Nephron progenitor cell (in vitro differentiated cells): ENCODE results near the gene EIF2S3B.
"Not testable (repeated sequence)": the region's sequence is repeated elsewhere in the genome, so short reads cannot be mapped to it uniquely, and the experiment has no call there.

Source experiments
- DNase-seq: peaks from one replicate; pipeline ENCODE4 v3.0.0; 2021
- H3K27ac Mint-ChIP-seq: 2 replicates; pipeline ENCODE4 v1.8.0; 2021; ENCODE audit warnings: mild to moderate bottlenecking, moderate library complexity, mixed read lengths
- H3K27me3 Mint-ChIP-seq: 2 replicates; pipeline ENCODE4 v1.8.0; 2021; ENCODE audit warnings: mild to moderate bottlenecking, low read depth, mixed read lengths; ENCODE audit not compliant: poor library complexity
- H3K36me3 Mint-ChIP-seq: 2 replicates; pipeline ENCODE4 v1.8.0; 2021; ENCODE audit warnings: low read depth, mixed read lengths
- H3K4me1 Mint-ChIP-seq: 2 replicates; pipeline ENCODE4 v1.8.0; 2021; ENCODE audit warnings: mixed read lengths
- H3K4me3 Mint-ChIP-seq: 2 replicates; pipeline ENCODE4 v1.8.0; 2021; ENCODE audit warnings: mild to moderate bottlenecking, moderate library complexity, mixed read lengths
- H3K9me3 Mint-ChIP-seq: 2 replicates; pipeline ENCODE4 v1.8.0; 2021; ENCODE audit warnings: mild to moderate bottlenecking, moderate library complexity, mixed read lengths
- TF ChIP-seq, protein P1 (sequence below): fragments of 200-600 bp; sonication (generic); IDR thresholded peaks from 2 replicates; pipeline ENCODE4 v1.5.0; 2021; ENCODE audit warnings: antibody characterized with exemption

Gene EIF2S3B

DNA sequence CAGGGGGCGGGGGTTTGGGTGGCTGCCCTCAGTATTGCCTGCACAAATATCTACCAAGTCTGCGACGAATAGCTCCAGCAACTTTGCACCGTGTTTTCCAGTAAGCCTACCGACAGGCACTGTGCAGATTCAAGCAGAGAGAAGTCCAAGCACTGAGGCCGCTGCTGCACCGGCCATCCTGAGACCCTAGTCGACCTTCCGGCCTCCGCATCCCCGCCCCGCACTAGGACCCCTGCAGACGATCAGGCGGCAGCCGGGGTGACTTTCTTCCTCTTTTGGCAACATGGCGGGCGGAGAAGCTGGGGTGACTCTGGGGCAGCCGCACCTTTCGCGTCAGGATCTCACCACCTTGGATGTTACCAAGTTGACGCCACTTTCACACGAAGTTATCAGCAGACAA is at the start of gene EIF2S3B:
Gene EIF2S3B, plus strand, starts transcription at position 271 of the 400 bp plus-strand sequence. Its CDS starts 13 bp downstream, at position 284.
- peaks cover 16% of the 10 kb centered on the region for H3K9me3 Mint-ChIP-seq
- H3K36me3 Mint-ChIP-seq, result no peaks in the 10 kb centered on the region
- H3K27me3 Mint-ChIP-seq, result peaks cover 3% of the 10 kb centered on the region
- no peaks in the 10 kb centered on the region for H3K4me1 Mint-ChIP-seq
- H3K27ac Mint-ChIP-seq, result no peak within 1 kb of the TSS
- DNase-seq, result no peak
- TF ChIP-seq, protein P1, sequence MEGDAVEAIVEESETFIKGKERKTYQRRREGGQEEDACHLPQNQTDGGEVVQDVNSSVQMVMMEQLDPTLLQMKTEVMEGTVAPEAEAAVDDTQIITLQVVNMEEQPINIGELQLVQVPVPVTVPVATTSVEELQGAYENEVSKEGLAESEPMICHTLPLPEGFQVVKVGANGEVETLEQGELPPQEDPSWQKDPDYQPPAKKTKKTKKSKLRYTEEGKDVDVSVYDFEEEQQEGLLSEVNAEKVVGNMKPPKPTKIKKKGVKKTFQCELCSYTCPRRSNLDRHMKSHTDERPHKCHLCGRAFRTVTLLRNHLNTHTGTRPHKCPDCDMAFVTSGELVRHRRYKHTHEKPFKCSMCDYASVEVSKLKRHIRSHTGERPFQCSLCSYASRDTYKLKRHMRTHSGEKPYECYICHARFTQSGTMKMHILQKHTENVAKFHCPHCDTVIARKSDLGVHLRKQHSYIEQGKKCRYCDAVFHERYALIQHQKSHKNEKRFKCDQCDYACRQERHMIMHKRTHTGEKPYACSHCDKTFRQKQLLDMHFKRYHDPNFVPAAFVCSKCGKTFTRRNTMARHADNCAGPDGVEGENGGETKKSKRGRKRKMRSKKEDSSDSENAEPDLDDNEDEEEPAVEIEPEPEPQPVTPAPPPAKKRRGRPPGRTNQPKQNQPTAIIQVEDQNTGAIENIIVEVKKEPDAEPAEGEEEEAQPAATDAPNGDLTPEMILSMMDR, result no peak
- H3K4me3 Mint-ChIP-seq, result no peak within 1 kb of the TSS

DNA sequence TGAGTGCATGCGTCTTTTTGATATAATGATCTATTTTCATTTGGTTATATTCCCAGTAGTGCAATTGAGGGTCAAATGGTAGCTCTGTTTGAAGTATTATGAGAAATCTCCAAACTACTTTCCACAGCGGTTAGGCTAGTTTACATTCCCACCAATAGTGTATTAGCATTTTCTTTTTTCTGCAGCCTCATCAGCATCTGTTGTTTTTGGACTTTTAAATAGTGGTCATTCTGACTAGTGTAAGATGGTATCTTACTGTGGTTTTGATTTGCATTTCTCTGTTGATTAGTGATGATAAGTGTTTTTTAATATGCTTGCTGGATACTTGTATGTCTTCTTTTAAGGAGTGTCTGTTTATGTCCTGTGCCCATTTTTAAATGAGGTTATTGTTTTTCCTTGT is 48.8 kb upstream of the EIF2S3B start:
- no peak for DNase-seq
- H3K27ac Mint-ChIP-seq, result no peak overlapping the region
- no peaks in the 10 kb centered on the region for H3K27me3 Mint-ChIP-seq
- TF ChIP-seq, protein P1, result no peak
- no peaks in the 10 kb centered on the region for H3K4me1 Mint-ChIP-seq
- peaks cover 65% of the 10 kb centered on the region for H3K9me3 Mint-ChIP-seq
- H3K4me3 Mint-ChIP-seq, result no peak overlapping the region
- peaks cover 27% of the 10 kb centered on the region for H3K36me3 Mint-ChIP-seq

DNA sequence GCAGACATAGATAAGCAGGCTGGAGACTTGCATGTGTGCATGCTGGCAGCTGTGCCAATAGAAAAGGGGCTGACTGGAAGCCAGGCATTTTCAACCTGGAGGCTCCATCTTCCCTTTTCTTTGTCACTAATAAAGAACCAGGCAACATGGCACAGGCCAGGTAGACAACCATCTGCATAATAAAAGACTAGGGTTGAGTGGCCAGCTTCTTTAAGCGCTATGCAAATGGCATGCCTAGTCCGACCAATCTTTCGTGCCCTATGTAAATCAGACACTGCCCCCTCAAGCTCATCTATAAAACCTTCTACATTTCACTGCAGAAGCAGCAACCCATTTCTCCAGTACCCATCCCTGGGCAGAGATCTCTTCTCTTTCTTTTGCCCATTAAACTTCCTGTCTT is 47.9 kb upstream of the EIF2S3B start:
- Mint-ChIP-seq H3K4me3 (no peak overlapping the region), H3K27me3 (no peaks in the 10 kb centered on the region), H3K36me3 (peaks cover 27% of the 10 kb centered on the region), H3K4me1 (no peaks in the 10 kb centered on the region), H3K9me3 (peaks cover 72% of the 10 kb centered on the region), H3K27ac (no peak overlapping the region)
- TF ChIP-seq, protein P1, result no peak
- DNase-seq, result no peak

DNA sequence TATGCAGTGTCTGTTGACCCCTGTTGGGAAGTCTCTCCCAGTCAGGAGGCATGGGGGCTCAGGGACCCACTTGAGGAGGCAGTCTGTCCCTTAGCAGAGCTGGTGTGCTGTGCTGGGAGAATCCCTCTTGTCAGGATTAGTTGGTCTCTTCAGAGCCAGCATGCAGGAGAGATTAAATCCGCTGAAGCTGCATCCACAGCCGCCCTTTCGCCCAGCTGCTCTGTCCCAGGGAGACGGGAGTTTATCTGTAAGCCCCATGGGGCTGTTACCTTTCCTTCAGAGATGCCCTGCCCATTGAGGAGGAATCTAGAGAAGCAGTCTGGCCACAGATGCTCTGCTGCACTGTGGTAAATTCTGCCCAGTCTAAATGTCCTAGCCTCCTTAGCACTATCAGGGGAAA is 39.4 kb upstream of the EIF2S3B start:
- TF ChIP-seq, protein P1, result no peak
- Mint-ChIP-seq H3K27me3 (peaks cover 8% of the 10 kb centered on the region), H3K27ac (no peak overlapping the region), H3K36me3 (no peaks in the 10 kb centered on the region), H3K4me3 (no peak overlapping the region), H3K9me3 (peaks cover 31% of the 10 kb centered on the region), H3K4me1 (no peaks in the 10 kb centered on the region)
- DNase-seq, result no peak

DNA sequence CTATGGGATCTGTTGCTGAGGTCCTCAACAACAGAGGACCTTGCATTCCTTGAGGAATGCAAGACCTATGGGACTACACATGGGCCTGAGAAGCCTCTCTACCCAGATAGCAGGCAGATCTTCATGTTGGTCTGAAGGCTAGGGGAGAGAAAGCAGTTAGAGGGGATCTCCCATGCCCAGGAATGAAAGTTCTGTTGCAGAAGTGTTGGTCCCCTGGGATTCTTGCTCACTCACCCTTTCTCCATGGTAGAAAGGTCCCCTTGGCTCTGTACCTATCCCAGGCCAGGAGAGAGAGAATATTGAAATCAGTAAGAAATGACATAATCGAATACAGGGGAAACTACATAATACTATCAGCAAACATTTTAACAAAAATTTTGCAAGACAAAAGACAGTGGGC is 36.0 kb upstream of the EIF2S3B start:
- TF ChIP-seq, protein P1, result no peak
- H3K36me3 Mint-ChIP-seq, result no peaks in the 10 kb centered on the region
- no peaks in the 10 kb centered on the region for H3K4me1 Mint-ChIP-seq
- no peak overlapping the region for H3K27ac Mint-ChIP-seq
- peaks cover 12% of the 10 kb centered on the region for H3K27me3 Mint-ChIP-seq
- no peak for DNase-seq
- H3K4me3 Mint-ChIP-seq, result no peak overlapping the region
- H3K9me3 Mint-ChIP-seq, result peaks cover 41% of the 10 kb centered on the region

DNA sequence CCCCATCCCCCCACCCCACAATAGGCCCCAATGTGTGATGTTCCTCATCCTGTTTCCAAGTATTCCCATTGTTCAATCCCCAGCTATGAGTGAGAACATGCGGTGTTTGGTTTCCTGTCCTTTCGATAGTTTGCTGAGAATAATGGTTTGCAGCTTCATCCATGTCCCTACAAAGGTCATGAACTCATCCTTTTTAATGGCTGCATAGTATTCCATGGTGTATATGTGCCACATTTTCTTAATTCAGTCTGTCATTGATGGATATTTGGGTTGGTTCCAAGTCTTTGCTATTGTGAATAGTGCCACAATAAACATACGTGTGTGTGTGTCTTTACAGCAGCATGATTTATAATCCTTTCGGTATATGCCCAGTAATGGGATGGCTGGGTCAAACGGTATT is 32.9 kb upstream of the EIF2S3B start:
- DNase-seq, H3K27me3 Mint-ChIP-seq, H3K4me3 Mint-ChIP-seq, H3K4me1 Mint-ChIP-seq, H3K36me3 Mint-ChIP-seq, H3K27ac Mint-ChIP-seq: not testable (repeated sequence)
- H3K9me3 Mint-ChIP-seq, result peaks cover 48% of the 10 kb centered on the region

DNA sequence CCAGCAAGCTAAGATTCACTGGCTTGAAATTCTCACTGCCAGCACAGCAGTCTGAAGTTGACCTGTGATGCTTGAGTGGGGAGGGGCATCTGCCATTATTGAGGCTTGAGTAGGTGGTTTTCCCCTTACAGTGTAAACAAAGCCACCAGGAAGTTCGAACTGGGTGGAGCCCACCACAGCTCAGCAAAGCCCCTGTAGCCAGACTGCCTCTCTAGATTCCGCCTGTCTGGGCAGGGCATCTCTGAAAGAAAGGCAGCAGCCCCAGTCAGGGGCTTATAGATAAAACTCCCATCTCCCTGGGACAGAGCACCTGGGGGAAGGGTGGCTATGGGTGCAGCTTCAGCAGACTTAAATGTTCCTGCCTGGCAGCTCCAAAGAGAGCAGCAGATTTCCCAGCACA is 23.8 kb upstream of the EIF2S3B start:
- DNase-seq, H3K4me3 Mint-ChIP-seq, H3K27ac Mint-ChIP-seq, H3K4me1 Mint-ChIP-seq, H3K36me3 Mint-ChIP-seq: not testable (repeated sequence)
- Mint-ChIP-seq H3K27me3 (peaks cover 10% of the 10 kb centered on the region), H3K9me3 (peaks cover 31% of the 10 kb centered on the region)

DNA sequence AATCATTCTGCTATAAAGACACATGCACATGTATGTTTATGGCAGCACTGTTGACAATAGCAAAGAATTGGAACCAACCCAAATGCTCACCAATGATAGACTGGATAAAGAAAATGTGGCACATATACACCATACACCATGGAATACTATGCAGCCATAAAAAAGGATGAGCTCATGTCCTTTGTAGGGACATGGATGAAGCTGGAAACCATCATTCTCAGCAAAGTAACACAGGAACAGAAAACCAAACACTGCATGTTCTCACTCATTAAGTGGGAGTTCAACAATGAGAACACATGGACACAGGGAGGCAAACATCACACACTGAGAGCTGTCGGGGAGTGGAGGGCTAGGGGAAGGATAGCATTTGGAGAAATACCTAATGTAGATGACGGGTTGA is 18.4 kb upstream of the EIF2S3B start:
- not testable (repeated sequence) for H3K27me3 Mint-ChIP-seq, H3K4me1 Mint-ChIP-seq, H3K36me3 Mint-ChIP-seq, H3K27ac Mint-ChIP-seq, DNase-seq, H3K4me3 Mint-ChIP-seq
- H3K9me3 Mint-ChIP-seq, result peaks cover 11% of the 10 kb centered on the region
